Measurements from ENCODE around the gene GCSAML.

Gene GCSAML

GRCh38 chr1:247576514-247576913, 27.6 kb downstream of the GCSAML start:
- no peak for DNase-seq

GRCh38 chr1:247578946-247579460, 30.1 kb downstream of the GCSAML start:
- DNase-seq: no peak

DNA sequence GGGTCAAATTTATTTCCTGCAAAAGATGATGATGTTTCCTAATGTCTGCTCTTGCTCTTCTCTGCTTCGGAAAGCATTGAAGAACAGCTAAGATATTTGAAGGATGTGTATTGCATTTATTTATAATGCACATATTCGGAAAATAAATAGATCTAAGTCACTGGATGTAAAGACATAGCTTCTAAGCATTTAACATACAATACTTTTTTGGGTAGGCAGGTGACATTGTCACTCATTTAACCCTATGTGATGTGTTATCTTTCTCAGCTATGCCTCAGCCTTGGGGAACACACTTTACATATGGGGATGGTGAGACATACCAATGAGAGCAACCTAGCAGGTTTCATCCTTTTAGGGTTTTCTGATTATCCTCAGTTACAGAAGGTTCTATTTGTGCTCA, 39.1 kb downstream of the GCSAML start, which contains the start of gene OR2G2:
OR2G2 (plus strand) TSS at position 301 of the 400 bp plus-strand sequence; CDS start at position 301, 0 bp downstream.
- DNase-seq: no peak

- no peak for DNase-seq
Observed at GRCh38 chr1:247605286-247605685, 56.4 kb downstream of the GCSAML start, which contains the start of gene OR2G3. TSS of gene OR2G3 (plus strand) at chr1:247605586. CDS start at chr1:247605586, 0 bp downstream.

GRCh38 chr1:247613405-247613804, 64.5 kb downstream of the GCSAML start:
- no peak for DNase-seq

DNA sequence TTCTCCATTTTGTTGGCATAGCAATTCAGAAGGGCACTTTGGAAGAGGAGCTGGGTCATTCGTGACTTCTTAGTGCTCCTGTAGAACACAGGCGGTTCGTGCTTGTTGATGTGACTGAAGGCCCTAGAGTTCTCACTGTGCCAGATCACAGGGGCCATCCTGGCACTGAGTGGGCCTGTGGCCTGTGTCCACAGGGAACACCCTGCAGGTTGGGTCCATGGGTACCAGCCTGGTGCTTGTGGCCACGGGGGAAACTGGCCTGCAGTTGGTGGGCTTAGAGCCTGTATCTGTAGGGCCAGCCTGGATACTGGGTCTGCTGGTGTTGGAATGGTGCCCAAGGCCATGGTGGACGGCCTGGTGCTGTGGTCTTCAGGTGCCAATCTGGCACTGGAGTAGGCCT, 65.7 kb downstream of the GCSAML start:
- no peak for DNase-seq
